Thyroid gland (tissue), 4 donors: ENCODE data around the gene CYP4X1.

Experiments
- POLR2A ChIP-seq, 2 donors: fragments of 450-650 bp; IDR thresholded peaks; one replicate each; pipeline ENCODE4 v1.6.1; 2017; ENCODE audit warnings: antibody characterized with exemption in 2 of 2, mild to moderate bottlenecking in 2 of 2, moderate library complexity in 1 of 2
- TF ChIP-seq, protein P1 (sequence below), 6 experiments: fragments of 200-600 bp in 3 of 6; fragments of 450-650 bp in 3 of 6; sonication (generic) in 3 of 6; IDR thresholded peaks; one replicate each; pipeline ENCODE4 v1.5.1; 2016 to 2019; ENCODE audit warnings: antibody characterized with exemption in 6 of 6, mild to moderate bottlenecking in 2 of 6, inconsistent platforms in 1 of 6, moderate library complexity in 1 of 6

DNA sequence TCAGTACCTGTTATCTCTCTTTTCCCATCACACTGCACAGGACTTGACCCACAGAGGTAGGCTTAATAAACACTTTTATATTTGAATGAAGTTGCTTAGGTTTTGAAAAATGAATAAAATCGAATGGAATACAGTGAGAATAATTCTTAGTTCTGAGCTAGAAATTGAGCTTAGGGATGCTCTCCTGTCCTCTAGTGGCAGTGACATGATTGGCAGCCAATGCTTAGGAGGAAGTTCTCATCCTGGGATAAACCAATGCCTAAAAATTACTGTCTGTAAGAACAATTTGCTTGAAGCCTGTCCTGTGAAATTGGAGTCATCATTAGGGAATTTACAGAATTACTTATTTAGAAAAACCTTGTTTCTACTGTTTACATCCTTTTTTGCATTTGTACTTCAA, 21.3 kb upstream of the CYP4X1 start:
- TF ChIP-seq, protein P1, sequence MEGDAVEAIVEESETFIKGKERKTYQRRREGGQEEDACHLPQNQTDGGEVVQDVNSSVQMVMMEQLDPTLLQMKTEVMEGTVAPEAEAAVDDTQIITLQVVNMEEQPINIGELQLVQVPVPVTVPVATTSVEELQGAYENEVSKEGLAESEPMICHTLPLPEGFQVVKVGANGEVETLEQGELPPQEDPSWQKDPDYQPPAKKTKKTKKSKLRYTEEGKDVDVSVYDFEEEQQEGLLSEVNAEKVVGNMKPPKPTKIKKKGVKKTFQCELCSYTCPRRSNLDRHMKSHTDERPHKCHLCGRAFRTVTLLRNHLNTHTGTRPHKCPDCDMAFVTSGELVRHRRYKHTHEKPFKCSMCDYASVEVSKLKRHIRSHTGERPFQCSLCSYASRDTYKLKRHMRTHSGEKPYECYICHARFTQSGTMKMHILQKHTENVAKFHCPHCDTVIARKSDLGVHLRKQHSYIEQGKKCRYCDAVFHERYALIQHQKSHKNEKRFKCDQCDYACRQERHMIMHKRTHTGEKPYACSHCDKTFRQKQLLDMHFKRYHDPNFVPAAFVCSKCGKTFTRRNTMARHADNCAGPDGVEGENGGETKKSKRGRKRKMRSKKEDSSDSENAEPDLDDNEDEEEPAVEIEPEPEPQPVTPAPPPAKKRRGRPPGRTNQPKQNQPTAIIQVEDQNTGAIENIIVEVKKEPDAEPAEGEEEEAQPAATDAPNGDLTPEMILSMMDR (IDR thresholded peaks at IDR 0.05), result peak in 3 of 6 experiments; percentile 14 to 32 (median 22)
- no peak for TF ChIP-seq POLR2A (IDR thresholded peaks at IDR 0.05)
